Keratinocyte (primary cell): ENCODE data around the gene SLC41A1.

Experiments used
- CTCF ChIP-seq, 3 experiments: IDR thresholded peaks in 1 of 3; conservative IDR thresholded peaks in 1 of 3; optimal IDR thresholded peaks in 1 of 3; 2 replicates in 2 of 3; 3 replicates in 1 of 3; pipeline versions ENCODE3 to v1.5.1; 2011; ENCODE audit warnings: low read length in 3 of 3, mild to moderate bottlenecking in 3 of 3, moderate library complexity in 2 of 3, control low read depth in 1 of 3, inconsistent platforms in 1 of 3; ENCODE audit not compliant: insufficient read depth in 2 of 3; ENCODE audit errors: extremely low read depth in 1 of 3
- EZH2 ChIP-seq: IDR thresholded peaks from one replicate; pipeline ENCODE4 v1.6.1; 2012; ENCODE audit warnings: inconsistent platforms, mild to moderate bottlenecking, low read length, moderate library complexity

- peak in 2 of 3 experiments; percentile 26 to 32 for TF ChIP-seq CTCF (optimal IDR thresholded peaks at IDR 0.05 in 1 of 3, IDR thresholded peaks at IDR 0.05 in 1 of 3, conservative IDR thresholded peaks at IDR 0.05 in 1 of 3; ENCODE audit: extremely low read depth in 1 of 3, insufficient read depth in 2 of 3, low read length in 3 of 3)
- TF ChIP-seq EZH2 = no peak
Measured at GRCh38 chr1:205810448-205811157, 2.4 kb downstream of the SLC41A1 start.
